Heart left ventricle (tissue), 16 donors: ENCODE measurements around the gene JAKMIP3. TPM values are rescaled to one million over a fixed set of nuclear protein-coding genes. Genes with fewer than 3 reads are reported as not detected.

ENCODE experiments used
- ATAC-seq, 4 donors: fragments of 200-7000 bp; cut with Tn5 transposase; one replicate each; pipeline ENCODE4 v1.9.1; 2020 to 2022; ENCODE audit warnings: moderate library complexity in 4 of 4, mild to moderate bottlenecking in 3 of 4, moderate number of reproducible peaks in 1 of 4
- DNase-seq, 5 donors: peaks; one replicate each; pipeline ENCODE4 v3.0.0-alpha.2; 2020
- H3K27ac ChIP-seq, 12 donors: fragments of 200-600 bp; sonication (generic) in 4 of 12; one replicate each; pipeline versions ENCODE4 v1.5.0 to v1.8.0; 2016 to 2022; ENCODE audit warnings: mild to moderate bottlenecking in 2 of 12
- H3K27me3 ChIP-seq, 9 donors: fragments of 200-600 bp; sonication (generic) in 2 of 9; one replicate each; pipeline versions ENCODE4 v1.5.1 to v1.8.0; 2016 to 2022; ENCODE audit warnings: mild to moderate bottlenecking in 3 of 9
- H3K36me3 ChIP-seq, 9 donors: fragments of 200-600 bp; sonication (generic) in 2 of 9; one replicate each; pipeline versions ENCODE4 v1.5.0 to v1.8.0; 2018 to 2022; ENCODE audit warnings: mild to moderate bottlenecking in 2 of 9
- H3K4me1 ChIP-seq, 12 donors: fragments of 200-600 bp; sonication (generic) in 4 of 12; one replicate each; pipeline versions ENCODE4 v1.5.0 to v1.8.0; 2016 to 2022; ENCODE audit warnings: mild to moderate bottlenecking in 3 of 12
- H3K4me3 ChIP-seq, 12 donors: fragments of 200-600 bp; sonication (generic) in 4 of 12; one replicate each; pipeline versions ENCODE4 v1.5.0 to v1.8.0; 2017 to 2022; ENCODE audit warnings: mild to moderate bottlenecking in 9 of 12, moderate library complexity in 4 of 12
- H3K9me3 ChIP-seq, 12 donors: fragments of 200-600 bp; sonication (generic) in 4 of 12; one replicate each; pipeline versions ENCODE4 v1.5.0 to v1.8.0; 2016 to 2022; ENCODE audit warnings: mild to moderate bottlenecking in 1 of 12
- CTCF ChIP-seq, 12 donors: fragments of 200-600 bp; sonication (generic) in 4 of 12; IDR thresholded peaks; one replicate each; pipeline versions ENCODE4 v1.5.0 to v1.8.0; 2018 to 2022; ENCODE audit warnings: antibody characterized with exemption in 12 of 12, mild to moderate bottlenecking in 5 of 12
- POLR2A ChIP-seq, 2 donors: fragments of 450-650 bp; IDR thresholded peaks; one replicate each; pipeline ENCODE4 v1.6.1; 2017; ENCODE audit warnings: antibody characterized with exemption in 2 of 2, mild to moderate bottlenecking in 2 of 2, moderate library complexity in 2 of 2
- WGBS, 4 donors: extraction: QIAGEN DNeasy Blood & Tissue Kit in 2 of 4; methylation state at CpG; one replicate each; pipeline versions ENCODE4 v1.1.5 to v1.1.7; 2013 to 2018; 5-methylcytosine and 5-hydroxymethylcytosine counted together
- intact Hi-C, 10 donors: fragments of 100-400 bp; cut with DNase I; formaldehyde crosslinking; loops; one replicate each; pipeline versions ENCODE4 v1.11.1 to v1.14.2; 2022
- polyA plus RNA-seq, 2 donors: library from polyadenylated mRNA; stranded (reverse); fragments of 200-250 nt; gene quantifications; one replicate each; pipeline ENCODE4 v1.2.3, GENCODE V29; 2013
- total RNA-seq, 9 donors: library from RNA; depleted of rRNA in 2 of 9; stranded (reverse); fragments of >200 nt in 2 of 9; fragmentation: NEBNext Ultra II Directional in 3 of 9; extraction: Animal tissue kit (Norgen Biotek cat#: 25700) in 3 of 9; gene quantifications; one replicate each; pipeline versions ENCODE4 v1.1.0 to v1.2.4, GENCODE V29; 2016 to 2023
- donor health status: ischemic (EF 13 %, LVEDD 7.1; RV severe dilation, severe dysfunction).
- donor health status: healthy with polysubstance abuse.
- donor health status: DM: no; HTN: yes; CAD: no.
- donor health status: DM: no; HTN: no; CAD: no.
- donor health status: ischemic (EF 25% LVEDD 6.9; RV normal size, moderate dysfunction).
- donor health status: ischemic (EF 25% LVEDD 5.7; RV mildly dilated, moderate dysfunction).
- donor health status: healthy.
- donor health status: DM: yes; HTN: yes; CAD: no.
- donor health status: ischemic (EF 35%, LVEDD 5.7; RV mildly dilated, moderate dysfunction).
- donor health status: nonischemic (EF 11% LVEDD 7.7; RV severe dilation, severe dysfunction).
- donor health status: DM: yes; HTN: yes; CAD: no.
- donor health status: PGD.
- donor health status: ischemic (EF 29% LVEDD 5.4; RV normal size, mild dysfunction).
- donor health status: nonischemic (EF 23%, LVEDD 6.1; RV moderate dilation, normal function).

The JAKMIP3 gene
- total and polyA plus RNA-seq, 11 donors: 0.06 to 3.1 (median 1.3) TPM

GRCh38 chr10:132063432-132063831, 2.3 kb upstream of the JAKMIP3 start:
- no peaks in the 10 kb centered on the region for H3K36me3 ChIP-seq
- H3K9me3 ChIP-seq: no peaks in the 10 kb centered on the region
- no peak for TF ChIP-seq POLR2A (IDR thresholded peaks at IDR 0.05)
- TF ChIP-seq CTCF (IDR thresholded peaks at IDR 0.05): no peak
- 78 to 92% (median 86%) methylated on average over 10 of the region's 10 CpGs for WGBS, 4 donors
- intact Hi-C loops: no loop called here
- H3K27me3 ChIP-seq: no peaks in the 10 kb centered on the region
- DNase-seq (peak in 1 of 5 donors; percentile 40), ATAC-seq (no peak)
- no peak overlapping the region for H3K4me3 ChIP-seq
- no peak overlapping the region for H3K27ac ChIP-seq
- peaks cover 0 to 26% (median 6%) of the 10 kb centered on the region in 12 donors for H3K4me1 ChIP-seq

GRCh38 chr10:132064082-132064755, 1.5 kb upstream of the JAKMIP3 start:
- H3K4me3 ChIP-seq: no peak overlapping the region
- TF ChIP-seq POLR2A (IDR thresholded peaks at IDR 0.05): no peak
- no peak for TF ChIP-seq CTCF (IDR thresholded peaks at IDR 0.05)
- DNase-seq (peak in 2 of 5 donors; percentile 50 to 60), ATAC-seq (peak; percentile 52 to 79 (median 62))
- peaks cover 0 to 26% (median 6%) of the 10 kb centered on the region in 12 donors for H3K4me1 ChIP-seq
- H3K27me3 ChIP-seq: no peaks in the 10 kb centered on the region
- H3K9me3 ChIP-seq: no peaks in the 10 kb centered on the region
- peak overlapping the region in 5 of 12 donors; percentile 13 to 78 (median 74) for H3K27ac ChIP-seq
- WGBS, 4 donors: 80 to 88% (median 82%) methylated on average over 30 of the region's 30 CpGs
- intact Hi-C loops: no loop called here
- no peaks in the 10 kb centered on the region for H3K36me3 ChIP-seq

GRCh38 chr10:132064771-132065437, 842 bp upstream of the JAKMIP3 start:
- TF ChIP-seq POLR2A (IDR thresholded peaks at IDR 0.05): no peak
- no peak for TF ChIP-seq CTCF (IDR thresholded peaks at IDR 0.05)
- WGBS, 4 donors: 74 to 82% (median 78%) methylated on average over 16 to 24 of the region's 24 CpGs
- ATAC-seq (peak in 3 of 4 donors; percentile 6 to 42 (median 23)), DNase-seq (peak in 1 of 5 donors; percentile 42)
- H3K36me3 ChIP-seq: no peaks in the 10 kb centered on the region
- peaks cover 0 to 26% (median 6%) of the 10 kb centered on the region in 12 donors for H3K4me1 ChIP-seq
- no peaks in the 10 kb centered on the region for H3K9me3 ChIP-seq
- intact Hi-C loops: no loop called here
- no peaks in the 10 kb centered on the region for H3K27me3 ChIP-seq
- peak overlapping the region in 9 of 12 donors; percentile 40 to 78 (median 69) for H3K27ac ChIP-seq
- H3K4me3 ChIP-seq: peak overlapping the region in 11 of 12 donors; percentile 25 to 65 (median 54)

- H3K27me3 ChIP-seq: no peaks in the 10 kb centered on the region
- H3K9me3 ChIP-seq: no peaks in the 10 kb centered on the region
- ATAC-seq (peak in 1 of 4 donors; percentile 23), DNase-seq (peak in 1 of 5 donors; percentile 53)
- WGBS, 4 donors: 31 to 64% (median 53%) methylated on average over 15 of the region's 15 CpGs
- H3K27ac ChIP-seq: peak overlapping the region in 11 of 12 donors; percentile 51 to 78 (median 69)
- peak overlapping the region; percentile 25 to 65 (median 53) for H3K4me3 ChIP-seq
- intact Hi-C loops: loop anchor here in 1 of 10 donors (1.0 kb wide), 1 partner anchor 30 kb away; no protein-coding TSS in a partner anchor
- no peaks in the 10 kb centered on the region for H3K36me3 ChIP-seq
- H3K4me1 ChIP-seq: peaks cover 0 to 26% (median 6%) of the 10 kb centered on the region in 12 donors
- TF ChIP-seq POLR2A (IDR thresholded peaks at IDR 0.05) (no peak), CTCF (IDR thresholded peaks at IDR 0.05) (no peak)
Measured at GRCh38 chr10:132066186-132066585, 440 bp downstream of the JAKMIP3 start.
